Measurements from ENCODE around the gene GRK5. TPM values are rescaled to one million over a fixed set of nuclear protein-coding genes. Genes with fewer than 3 reads are reported as not detected.

GRK5 gene
- total RNA-seq, 1 experiment from 2014 or later, result 1.2 TPM

DNA sequence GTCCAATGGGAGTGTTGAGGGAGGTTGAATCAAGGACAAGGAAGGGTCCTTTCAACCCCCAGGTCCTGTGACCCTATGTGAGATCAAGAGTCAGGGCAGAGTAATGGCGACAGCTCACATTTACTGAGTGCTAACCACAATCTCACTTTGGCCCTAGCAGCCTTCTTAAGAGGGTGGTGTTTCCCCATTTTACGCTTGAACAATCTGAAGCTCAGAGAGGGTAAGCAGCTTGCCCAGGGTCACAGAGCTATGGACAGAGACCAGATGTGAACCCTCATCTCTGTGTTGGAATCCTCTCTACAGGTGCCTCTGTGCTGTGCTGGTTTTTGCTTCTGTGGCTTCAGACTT lies 102.0 kb downstream of the GRK5 start:
- H3K4me3 Mint-ChIP-seq, result no peak overlapping the region
- peaks cover 4% of the 10 kb centered on the region for H3K27me3 Mint-ChIP-seq (ENCODE audit: low read depth)
- H3T11ph ChIP-seq (ENCODE audit: low read length), result no peak overlapping the region
- no peaks in the 10 kb centered on the region for H3K23me2 ChIP-seq (ENCODE audit: insufficient read length, low read depth, low read length, poor library complexity, severe bottlenecking)
- no peaks in the 10 kb centered on the region for H3K4me1 ChIP-seq (ENCODE audit: insufficient read depth, low read length)
- H3K4me1 Mint-ChIP-seq, result 0 out of 4 replicates have a peak, but pooled peaks cover 0 to 3% of the 10 kb centered on the region in 2 experiments
- H3K56ac ChIP-seq (ENCODE audit: insufficient read length, low read depth, low read length), result no peak overlapping the region
- H3K27me3 ChIP-seq (ENCODE audit: insufficient read depth, low read length), result no peaks in the 10 kb centered on the region
- H4K8ac ChIP-seq (replicated peaks; ENCODE audit: insufficient read length, low read depth, low read length), result no peak overlapping the region
- H4K5ac ChIP-seq (ENCODE audit: insufficient read length, low read depth, low read length), result no peak overlapping the region
- H2AK5ac ChIP-seq (ENCODE audit: insufficient read length, low read length), result no peak overlapping the region
- no peak overlapping the region for H3K23ac ChIP-seq (ENCODE audit: insufficient read length, low read depth, low read length)
- H3K4ac ChIP-seq (ENCODE audit: low read depth, low read length), result no peak overlapping the region
- no peak overlapping the region for H2BK5ac ChIP-seq (ENCODE audit: insufficient read length, low read length)
- no peak overlapping the region for H3K27ac ChIP-seq (ENCODE audit: insufficient read length, low read depth, low read length)
- no peaks in the 10 kb centered on the region for H3K9me3 Mint-ChIP-seq
- H3K27ac Mint-ChIP-seq, result peak overlapping the region in 1 of 3 experiments; percentile 73; a peak in 1 of 7 replicates
- DNase-seq, result no peak
- H4K91ac ChIP-seq (ENCODE audit: insufficient read length, low read depth, low read length), result no peak overlapping the region
- H3K79me2 ChIP-seq (ENCODE audit: insufficient read depth, low read length), result no peaks in the 10 kb centered on the region
- WGBS (ENCODE audit: extremely low coverage, insufficient read length, low lambda C conversion rate), result no CpG with 5 or more reads among the region's 2 CpGs
- no peak overlapping the region for H3K4me2 ChIP-seq (ENCODE audit: insufficient read depth, insufficient read length, low read length)
- H2BK12ac ChIP-seq (ENCODE audit: insufficient read length, low read depth, low read length), result no peak overlapping the region
- no peak overlapping the region for H2AFZ ChIP-seq (ENCODE audit: low read length)
- no peaks in the 10 kb centered on the region for H3K79me1 ChIP-seq (ENCODE audit: insufficient read depth, low read depth, low read length, poor library complexity, severe bottlenecking)
- no peak overlapping the region for H3K14ac ChIP-seq (ENCODE audit: insufficient read depth, low read length)
- H3K18ac ChIP-seq (ENCODE audit: insufficient read length, low read depth, low read length), result no peak overlapping the region
- no peaks in the 10 kb centered on the region for H4K20me1 ChIP-seq (ENCODE audit: control insufficient read depth, insufficient read depth, insufficient read length)
- no peak overlapping the region for H2BK120ac ChIP-seq (ENCODE audit: low read depth, low read length, poor library complexity, severe bottlenecking)
- no peak overlapping the region for H2BK15ac ChIP-seq (ENCODE audit: low read depth, low read length)
- TF ChIP-seq, protein P1, sequence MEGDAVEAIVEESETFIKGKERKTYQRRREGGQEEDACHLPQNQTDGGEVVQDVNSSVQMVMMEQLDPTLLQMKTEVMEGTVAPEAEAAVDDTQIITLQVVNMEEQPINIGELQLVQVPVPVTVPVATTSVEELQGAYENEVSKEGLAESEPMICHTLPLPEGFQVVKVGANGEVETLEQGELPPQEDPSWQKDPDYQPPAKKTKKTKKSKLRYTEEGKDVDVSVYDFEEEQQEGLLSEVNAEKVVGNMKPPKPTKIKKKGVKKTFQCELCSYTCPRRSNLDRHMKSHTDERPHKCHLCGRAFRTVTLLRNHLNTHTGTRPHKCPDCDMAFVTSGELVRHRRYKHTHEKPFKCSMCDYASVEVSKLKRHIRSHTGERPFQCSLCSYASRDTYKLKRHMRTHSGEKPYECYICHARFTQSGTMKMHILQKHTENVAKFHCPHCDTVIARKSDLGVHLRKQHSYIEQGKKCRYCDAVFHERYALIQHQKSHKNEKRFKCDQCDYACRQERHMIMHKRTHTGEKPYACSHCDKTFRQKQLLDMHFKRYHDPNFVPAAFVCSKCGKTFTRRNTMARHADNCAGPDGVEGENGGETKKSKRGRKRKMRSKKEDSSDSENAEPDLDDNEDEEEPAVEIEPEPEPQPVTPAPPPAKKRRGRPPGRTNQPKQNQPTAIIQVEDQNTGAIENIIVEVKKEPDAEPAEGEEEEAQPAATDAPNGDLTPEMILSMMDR (conservative IDR thresholded peaks at IDR 0.05), result no peak
- H3K36me3 Mint-ChIP-seq (ENCODE audit: insufficient read depth in 1 of 3, low read depth in 3 of 3), result 0 out of 7 replicates have a peak, but pooled peaks cover 0 to 2% (median 0%) of the 10 kb centered on the region in 3 experiments
- no peak overlapping the region for H3K9ac ChIP-seq (ENCODE audit: extremely low read depth, insufficient read length, low read length)
- H3K9me3 ChIP-seq (ENCODE audit: control insufficient read depth, low read depth, low read length), result no peaks in the 10 kb centered on the region
- H2BK20ac ChIP-seq (ENCODE audit: low read depth, low read length, poor library complexity, severe bottlenecking), result no peak overlapping the region

Measured in H9 (cell line).